GM23248 (cell line): Measurements from ENCODE around the gene ANKRD31.

Experiments used
- EZH2 ChIP-seq: fragments of 200-600 bp; sonication (generic); IDR thresholded peaks from 2 replicates; pipeline ENCODE4 v1.6.1; 2018; ENCODE audit warnings: antibody characterized with exemption, mild to moderate bottlenecking; ENCODE audit not compliant: insufficient read depth, poor library complexity, severe bottlenecking
- EZH2phosphoT487 ChIP-seq: fragments of 200-600 bp; sonication (generic); IDR thresholded peaks from 2 replicates; pipeline ENCODE4 v1.6.1; 2018; ENCODE audit warnings: antibody characterized with exemption, moderate library complexity, mild to moderate bottlenecking, low read depth; ENCODE audit not compliant: insufficient read depth

DNA sequence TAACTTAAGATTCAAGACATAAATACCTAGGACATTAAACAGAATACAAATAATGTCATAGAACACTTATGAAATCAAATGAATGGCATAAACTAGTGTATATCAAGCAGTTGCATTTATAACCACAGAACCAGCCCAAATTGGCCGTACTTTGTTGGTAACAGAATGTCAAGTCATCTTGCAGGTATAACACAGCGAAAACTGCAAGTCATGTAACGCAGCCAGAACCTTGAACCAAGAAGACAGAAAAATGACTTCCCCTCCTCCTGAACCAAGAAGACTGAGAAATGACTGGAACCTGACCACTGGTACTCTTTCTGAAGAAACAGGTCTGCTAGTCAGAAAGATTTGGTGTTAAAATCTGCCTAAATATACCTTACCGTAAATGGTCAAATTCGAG lies 38.9 kb downstream of the ANKRD31 start:
- no peak for TF ChIP-seq EZH2
- TF ChIP-seq EZH2phosphoT487, result no peak
